Stimulated activated naive CD4-positive, alpha-beta T cell (primary cell): Measurements from ENCODE around the gene ZBTB39.
A peak's percentile ranks its signal among the peaks of the same experiment; 100 is the strongest.
"Not testable (repeated sequence)": the region's sequence is repeated elsewhere in the genome, so short reads cannot be mapped to it uniquely, and the experiment has no call there.

Experiments used
- DNase-seq, 6 experiments: peaks; one replicate each; lab custom pipeline; 2025; lab: John Stamatoyannopoulos, UW

ZBTB39 gene

GRCh38 chr12:57031138-57031725 is 24.9 kb upstream of the ZBTB39 start:
- peak in 2 of 6 experiments; percentile 51 to 54 for DNase-seq

- DNase-seq: no peak
Measured at GRCh38 chr12:57029457-57029856, 23.1 kb upstream of the ZBTB39 start.

GRCh38 chr12:57027805-57028153 is 21.4 kb upstream of the ZBTB39 start:
- peak in 1 of 6 experiments; percentile 14 for DNase-seq

GRCh38 chr12:57027011-57027804 is 20.9 kb upstream of the ZBTB39 start:
- peak in 2 of 6 experiments; percentile 22 to 24 for DNase-seq

- no peak for DNase-seq
Measured at GRCh38 chr12:57025196-57025595, 18.9 kb upstream of the ZBTB39 start.

- not testable (repeated sequence) for DNase-seq
Measured at GRCh38 chr12:57022324-57022723, 16.0 kb upstream of the ZBTB39 start.

- peak in 2 of 6 experiments; percentile 18 to 22 for DNase-seq
Measured at GRCh38 chr12:57019983-57020719, 13.8 kb upstream of the ZBTB39 start.

- DNase-seq: no peak
Measured at GRCh38 chr12:57018906-57019305, 12.6 kb upstream of the ZBTB39 start.

- DNase-seq: not testable (repeated sequence)
Measured at GRCh38 chr12:57018353-57018752, 12.0 kb upstream of the ZBTB39 start.

GRCh38 chr12:57016348-57016747 is 10.0 kb upstream of the ZBTB39 start, which contains the start of gene TAC3:
Gene TAC3 (minus strand): TSS chr12:57016529. CDS start chr12:57015797, 732 bp downstream.
- DNase-seq: no peak

- no peak for DNase-seq
Measured at GRCh38 chr12:57012600-57013465, 6.5 kb upstream of the ZBTB39 start.

GRCh38 chr12:57011438-57012424 is 5.4 kb upstream of the ZBTB39 start:
- DNase-seq: peak in 3 of 6 experiments; percentile 12 to 51 (median 16)

GRCh38 chr12:57010627-57011247 is 4.4 kb upstream of the ZBTB39 start:
- no peak for DNase-seq

GRCh38 chr12:57009949-57010626 is 3.7 kb upstream of the ZBTB39 start:
- no peak for DNase-seq

- peak in 3 of 6 experiments; percentile 54 to 76 (median 73) for DNase-seq
Measured at GRCh38 chr12:57008178-57008577, 1.8 kb upstream of the ZBTB39 start.

GRCh38 chr12:57006809-57007475 is 596 bp upstream of the ZBTB39 start:
- DNase-seq: peak in 5 of 6 experiments; percentile 11 to 39 (median 19)

- no peak for DNase-seq
Measured at GRCh38 chr12:57004651-57005050, 1.7 kb downstream of the ZBTB39 start.

- DNase-seq: no peak
Measured at GRCh38 chr12:57003395-57003794, 3.0 kb downstream of the ZBTB39 start.

- peak; percentile 26 to 80 (median 68) for DNase-seq
Measured at GRCh38 chr12:57001448-57001906, 4.9 kb downstream of the ZBTB39 start.
